Activated T-cell treated with anti-CD3 and anti-CD28 coated beads, Interleukin-2, amount 50 U/mL, for 48 hours (primary cell): ENCODE results near the gene OLIG3.

ENCODE experiments used
- DNase-seq, 2 experiments: peaks; one replicate each; pipeline ENCODE4 v3.0.0-alpha.2; 2020

Gene OLIG3

GRCh38 chr6:137465378-137466009 lies 28.7 kb downstream of the OLIG3 start:
- DNase-seq = no peak

GRCh38 chr6:137452333-137452894 lies 41.8 kb downstream of the OLIG3 start:
- DNase-seq = no peak

- DNase-seq = no peak
These were observed 50.3 kb downstream of the OLIG3 start for GRCh38 chr6:137443901-137444300.
